ENCODE data around the gene DRD4.

Gene DRD4

DNA sequence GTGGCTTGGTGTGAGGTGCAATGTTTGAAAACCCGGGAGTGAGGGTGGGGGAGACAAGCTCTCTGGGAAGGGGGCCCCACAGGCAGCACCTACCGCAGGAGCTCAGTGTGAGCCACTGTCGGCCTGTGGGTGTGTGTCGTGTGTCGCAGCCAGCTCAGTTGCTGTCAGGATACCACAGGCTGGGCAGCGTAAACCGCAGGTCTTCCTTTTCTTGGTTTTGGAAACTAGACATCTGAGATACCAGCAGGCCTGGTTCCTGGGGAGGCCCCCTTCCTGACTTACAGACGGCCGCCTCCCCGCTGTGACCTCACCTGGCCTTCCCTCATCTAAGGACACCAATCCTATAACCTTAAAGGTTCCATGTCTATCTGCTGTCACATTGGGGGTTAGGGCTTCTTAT lies 40.7 kb upstream of the DRD4 start:
- Histone ChIP-seq H3K4me3 (ENCODE audit: low read length) (no peak overlapping the region), H3K4me2 (ENCODE audit: low read length) (no peak overlapping the region), H3K9me2 (replicated peaks; ENCODE audit: control insufficient read depth, low read length) (no peaks in the 10 kb centered on the region), H3K27ac (ENCODE audit: low read depth, low read length) (no peak overlapping the region), H3K9me3 (ENCODE audit: control insufficient read depth, insufficient read depth, low read length) (no peaks in the 10 kb centered on the region), H3K27me3 (ENCODE audit: control insufficient read depth, low read length) (no peaks in the 10 kb centered on the region), H4K20me1 (ENCODE audit: control insufficient read depth, insufficient read depth, low read depth, low read length) (0 out of 2 replicates have a peak, but pooled peaks cover 4% of the 10 kb centered on the region), H3F3A (ENCODE audit: control insufficient read depth, insufficient read depth) (no peaks in the 10 kb centered on the region), H3K4me1 (ENCODE audit: control insufficient read depth, low read length) (no peaks in the 10 kb centered on the region), H3K36me3 (ENCODE audit: control insufficient read depth, low read length) (peaks cover 81% of the 10 kb centered on the region), H3K79me2 (ENCODE audit: control insufficient read depth, low read length) (peaks cover 10% of the 10 kb centered on the region)
- TF ChIP-seq, protein P1, sequence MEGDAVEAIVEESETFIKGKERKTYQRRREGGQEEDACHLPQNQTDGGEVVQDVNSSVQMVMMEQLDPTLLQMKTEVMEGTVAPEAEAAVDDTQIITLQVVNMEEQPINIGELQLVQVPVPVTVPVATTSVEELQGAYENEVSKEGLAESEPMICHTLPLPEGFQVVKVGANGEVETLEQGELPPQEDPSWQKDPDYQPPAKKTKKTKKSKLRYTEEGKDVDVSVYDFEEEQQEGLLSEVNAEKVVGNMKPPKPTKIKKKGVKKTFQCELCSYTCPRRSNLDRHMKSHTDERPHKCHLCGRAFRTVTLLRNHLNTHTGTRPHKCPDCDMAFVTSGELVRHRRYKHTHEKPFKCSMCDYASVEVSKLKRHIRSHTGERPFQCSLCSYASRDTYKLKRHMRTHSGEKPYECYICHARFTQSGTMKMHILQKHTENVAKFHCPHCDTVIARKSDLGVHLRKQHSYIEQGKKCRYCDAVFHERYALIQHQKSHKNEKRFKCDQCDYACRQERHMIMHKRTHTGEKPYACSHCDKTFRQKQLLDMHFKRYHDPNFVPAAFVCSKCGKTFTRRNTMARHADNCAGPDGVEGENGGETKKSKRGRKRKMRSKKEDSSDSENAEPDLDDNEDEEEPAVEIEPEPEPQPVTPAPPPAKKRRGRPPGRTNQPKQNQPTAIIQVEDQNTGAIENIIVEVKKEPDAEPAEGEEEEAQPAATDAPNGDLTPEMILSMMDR (IDR thresholded peaks at IDR 0.05; ENCODE audit: low read depth, low read length, poor library complexity, severe bottlenecking), result no peak
- TF ChIP-seq EZH2phosphoT487 (IDR thresholded peaks at IDR 0.05; ENCODE audit: borderline replicate concordance, low read length), result no peak

DNA sequence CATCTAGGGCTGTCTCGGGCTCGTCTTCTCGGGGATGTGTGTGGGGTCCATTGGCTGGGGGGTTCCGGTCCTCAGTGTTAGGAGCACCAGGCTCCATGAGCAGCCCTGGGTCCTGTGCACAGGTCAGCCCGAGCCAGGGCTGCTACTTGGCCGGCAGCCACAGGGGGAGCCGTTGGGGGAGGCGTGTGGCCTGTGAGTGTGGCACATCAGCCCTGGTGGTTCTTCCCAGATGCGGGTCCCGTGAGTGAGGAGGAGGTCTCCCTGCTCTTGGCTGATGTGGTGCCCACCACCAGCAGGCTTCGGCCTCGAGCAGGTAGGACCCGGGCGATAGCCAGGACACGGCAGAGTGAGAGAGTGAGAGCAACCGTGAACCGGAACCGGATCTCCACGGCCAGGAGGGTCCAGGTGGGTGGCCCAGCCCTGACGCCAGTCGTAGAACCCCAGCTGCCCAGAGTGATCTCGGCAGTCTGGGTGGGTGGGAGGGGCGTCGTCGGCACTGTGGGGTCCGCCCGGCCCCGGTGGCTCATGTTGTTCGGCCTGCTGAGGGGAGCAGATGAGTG lies 39.8 kb upstream of the DRD4 start:
- Histone ChIP-seq H3K4me1 (ENCODE audit: control insufficient read depth, low read length) (no peaks in the 10 kb centered on the region), H3K9me2 (replicated peaks; ENCODE audit: control insufficient read depth, low read length) (no peaks in the 10 kb centered on the region), H3K4me2 (ENCODE audit: low read length) (no peak overlapping the region), H3K27ac (ENCODE audit: low read depth, low read length) (no peak overlapping the region), H3K27me3 (ENCODE audit: control insufficient read depth, low read length) (no peaks in the 10 kb centered on the region), H3K4me3 (ENCODE audit: low read length) (no peak overlapping the region), H3F3A (ENCODE audit: control insufficient read depth, insufficient read depth) (no peaks in the 10 kb centered on the region), H3K79me2 (ENCODE audit: control insufficient read depth, low read length) (peaks cover 10% of the 10 kb centered on the region), H3K9me3 (ENCODE audit: control insufficient read depth, insufficient read depth, low read length) (no peaks in the 10 kb centered on the region), H3K36me3 (ENCODE audit: control insufficient read depth, low read length) (peaks cover 85% of the 10 kb centered on the region), H4K20me1 (ENCODE audit: control insufficient read depth, insufficient read depth, low read depth, low read length) (0 out of 2 replicates have a peak, but pooled peaks cover 4% of the 10 kb centered on the region)
- TF ChIP-seq, protein P1 (IDR thresholded peaks at IDR 0.05; ENCODE audit: low read depth, low read length, poor library complexity, severe bottlenecking), result peak; percentile 19
- no peak for TF ChIP-seq EZH2phosphoT487 (IDR thresholded peaks at IDR 0.05; ENCODE audit: borderline replicate concordance, low read length)

DNA sequence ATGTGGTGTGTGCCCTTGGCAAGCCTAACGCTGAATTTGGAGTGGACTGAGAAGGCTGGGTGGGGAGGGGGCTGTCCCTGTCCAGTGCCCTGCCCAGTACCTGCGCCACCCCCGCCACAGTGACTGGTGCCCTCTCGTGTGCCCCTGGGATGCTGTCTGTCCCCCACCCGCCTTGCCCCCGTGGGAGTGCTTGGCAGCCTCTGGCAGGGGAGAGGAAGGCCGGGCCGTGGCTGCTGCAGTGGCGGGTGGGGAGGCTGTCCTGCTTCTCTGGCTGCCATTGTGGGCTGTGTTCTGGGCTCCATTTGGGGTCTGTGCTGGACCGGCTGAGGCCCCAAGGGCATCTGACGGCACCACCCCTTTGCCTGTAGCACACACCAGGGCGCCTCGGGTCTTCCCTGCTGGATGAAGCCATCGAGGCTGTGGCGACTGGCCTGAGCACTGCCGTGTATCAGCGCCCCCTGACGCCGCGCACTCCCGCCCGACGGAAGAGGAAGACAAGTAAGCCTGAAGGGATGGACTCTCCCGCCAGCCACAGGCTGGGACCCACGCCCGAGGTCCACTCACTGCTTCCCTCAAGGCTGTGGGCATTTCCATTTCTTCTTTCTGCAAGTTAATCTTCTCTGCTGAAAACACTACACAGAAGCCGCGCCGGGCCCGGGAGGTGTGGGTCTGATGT lies 38.9 kb upstream of the DRD4 start:
- Histone ChIP-seq H3K36me3 (ENCODE audit: control insufficient read depth, low read length) (peaks cover 82% of the 10 kb centered on the region), H3K27ac (ENCODE audit: low read depth, low read length) (no peak overlapping the region), H3K4me2 (ENCODE audit: low read length) (no peak overlapping the region), H3K9me3 (ENCODE audit: control insufficient read depth, insufficient read depth, low read length) (no peaks in the 10 kb centered on the region), H3K27me3 (ENCODE audit: control insufficient read depth, low read length) (no peaks in the 10 kb centered on the region), H4K20me1 (ENCODE audit: control insufficient read depth, insufficient read depth, low read depth, low read length) (0 out of 2 replicates have a peak, but pooled peaks cover 4% of the 10 kb centered on the region), H3K4me1 (ENCODE audit: control insufficient read depth, low read length) (no peaks in the 10 kb centered on the region), H3K4me3 (ENCODE audit: low read length) (no peak overlapping the region), H3K79me2 (ENCODE audit: control insufficient read depth, low read length) (peaks cover 10% of the 10 kb centered on the region), H3F3A (ENCODE audit: control insufficient read depth, insufficient read depth) (no peaks in the 10 kb centered on the region), H3K9me2 (replicated peaks; ENCODE audit: control insufficient read depth, low read length) (no peaks in the 10 kb centered on the region)
- TF ChIP-seq, protein P1 (IDR thresholded peaks at IDR 0.05; ENCODE audit: low read depth, low read length, poor library complexity, severe bottlenecking), result no peak
- TF ChIP-seq EZH2phosphoT487 (IDR thresholded peaks at IDR 0.05; ENCODE audit: borderline replicate concordance, low read length), result no peak
